H9 (cell line): Measurements from ENCODE around the gene ABCA7. TPM values are rescaled to one million over a fixed set of nuclear protein-coding genes. Genes with fewer than 3 reads are reported as not detected.

Source experiments
- DNase-seq: peaks from one replicate; pipeline ENCODE4 v3.0.0-alpha.2; 2017
- H2AFZ ChIP-seq: one replicate; pipeline ENCODE4 v1.6.1; 2013; ENCODE audit warnings: mild to moderate bottlenecking, low read length, control low read depth, moderate library complexity
- H2AK5ac ChIP-seq: 2 replicates; pipeline ENCODE4 v1.6.1; 2013; ENCODE audit warnings: low read length, control low read depth, mixed read lengths; ENCODE audit not compliant: insufficient read length
- H2BK120ac ChIP-seq: one replicate; pipeline ENCODE4 v1.6.1; 2013; ENCODE audit warnings: low read depth, mild to moderate bottlenecking, low read length, control low read depth, inconsistent platforms; ENCODE audit not compliant: poor library complexity, severe bottlenecking
- H2BK12ac ChIP-seq: 2 replicates; pipeline ENCODE4 v1.6.1; 2013; ENCODE audit warnings: low read length, control low read depth, mixed read lengths, low read depth; ENCODE audit not compliant: insufficient read length
- H2BK15ac ChIP-seq: 2 replicates; pipeline ENCODE4 v1.6.1; 2013; ENCODE audit warnings: low read depth, low read length, control low read depth
- H2BK20ac ChIP-seq: one replicate; pipeline ENCODE4 v1.6.1; 2013; ENCODE audit warnings: low read depth, mild to moderate bottlenecking, low read length, control low read depth, inconsistent platforms; ENCODE audit not compliant: poor library complexity, severe bottlenecking
- H2BK5ac ChIP-seq: 2 replicates; pipeline ENCODE4 v1.6.1; 2013; ENCODE audit warnings: low read length, control low read depth, mixed read lengths; ENCODE audit not compliant: insufficient read length
- H3K14ac ChIP-seq: 2 replicates; pipeline ENCODE4 v1.6.1; 2013; ENCODE audit warnings: low read length, control low read depth; ENCODE audit not compliant: insufficient read depth
- H3K18ac ChIP-seq: 2 replicates; pipeline ENCODE4 v1.6.1; 2013; ENCODE audit warnings: low read depth, mild to moderate bottlenecking, mixed read lengths, low read length, control low read depth; ENCODE audit not compliant: insufficient read length
- H3K23ac ChIP-seq: 2 replicates; pipeline ENCODE4 v1.6.1; 2013; ENCODE audit warnings: low read length, control low read depth, mixed read lengths, low read depth; ENCODE audit not compliant: insufficient read length
- H3K23me2 ChIP-seq: 2 replicates; pipeline ENCODE4 v1.6.1; 2013; ENCODE audit warnings: low read depth, mild to moderate bottlenecking, mixed read lengths, low read length, control low read depth; ENCODE audit not compliant: insufficient read length, poor library complexity, severe bottlenecking
- H3K27ac ChIP-seq: 2 replicates; pipeline ENCODE4 v1.5.1; 2013; ENCODE audit warnings: low read length, control low read depth, mixed read lengths, low read depth; ENCODE audit not compliant: insufficient read length
- H3K27me3 ChIP-seq: 2 replicates; pipeline ENCODE4 v1.6.1; 2013; ENCODE audit warnings: low read length, control low read depth, inconsistent platforms; ENCODE audit not compliant: insufficient read depth
- H3K4ac ChIP-seq: 2 replicates; pipeline ENCODE4 v1.6.1; 2013; ENCODE audit warnings: low read depth, mild to moderate bottlenecking, control low read depth, inconsistent platforms, low read length, moderate library complexity
- H3K4me1 ChIP-seq: 2 replicates; pipeline ENCODE4 v1.6.1; 2013; ENCODE audit warnings: low read length, control low read depth, inconsistent platforms; ENCODE audit not compliant: insufficient read depth
- H3K4me2 ChIP-seq: 2 replicates; pipeline ENCODE4 v1.6.1; 2013; ENCODE audit warnings: low read length, control low read depth, mixed read lengths; ENCODE audit not compliant: insufficient read length, insufficient read depth
- H3K56ac ChIP-seq: 2 replicates; pipeline ENCODE4 v1.6.1; 2013; ENCODE audit warnings: low read depth, mild to moderate bottlenecking, mixed read lengths, low read length, control low read depth; ENCODE audit not compliant: insufficient read length
- H3K79me1 ChIP-seq: 2 replicates; pipeline ENCODE4 v1.6.1; 2013; ENCODE audit warnings: low read depth, mild to moderate bottlenecking, moderate library complexity, low read length, control low read depth, inconsistent platforms; ENCODE audit not compliant: insufficient read depth, poor library complexity, severe bottlenecking
- H3K79me2 ChIP-seq: 2 replicates; pipeline ENCODE4 v1.6.1; 2013; ENCODE audit warnings: low read length, control low read depth, inconsistent platforms; ENCODE audit not compliant: insufficient read depth
- H3K9ac ChIP-seq: 2 replicates; pipeline ENCODE4 v1.6.1; 2013; ENCODE audit warnings: low read length, control low read depth, mixed read lengths; ENCODE audit not compliant: insufficient read length; ENCODE audit errors: extremely low read depth
- H3K9me3 ChIP-seq: one replicate; pipeline ENCODE4 v1.6.1; 2013; ENCODE audit warnings: low read depth, low read length, inconsistent platforms; ENCODE audit not compliant: control insufficient read depth
- H3T11ph ChIP-seq: one replicate; pipeline ENCODE4 v1.6.1; 2013; ENCODE audit warnings: mild to moderate bottlenecking, low read length, control low read depth, inconsistent platforms
- H4K20me1 ChIP-seq: one replicate; pipeline ENCODE4 v1.6.1; 2013; ENCODE audit not compliant: control insufficient read depth, insufficient read length, insufficient read depth
- H4K5ac ChIP-seq: 2 replicates; pipeline ENCODE4 v1.6.1; 2013; ENCODE audit warnings: low read depth, mild to moderate bottlenecking, mixed read lengths, low read length, control low read depth; ENCODE audit not compliant: insufficient read length
- H4K8ac ChIP-seq: replicated peaks from 2 replicates; pipeline ENCODE4 v1.6.1; 2013; ENCODE audit warnings: low read length, control low read depth, mixed read lengths, low read depth; ENCODE audit not compliant: insufficient read length
- H4K91ac ChIP-seq: 2 replicates; pipeline ENCODE4 v1.6.1; 2013; ENCODE audit warnings: low read depth, mild to moderate bottlenecking, moderate library complexity, mixed read lengths, low read length, control low read depth; ENCODE audit not compliant: insufficient read length
- H3K27ac Mint-ChIP-seq, 3 experiments: 2 replicates in 2 of 3; 3 replicates in 1 of 3; pipeline ENCODE4 v1.8.0; 2020 to 2021; ENCODE audit warnings: mixed read lengths in 3 of 3, mild to moderate bottlenecking in 1 of 3, moderate library complexity in 1 of 3
- H3K27me3 Mint-ChIP-seq: 2 replicates; pipeline ENCODE4 v1.8.0; 2021; ENCODE audit warnings: low read depth, mild to moderate bottlenecking, moderate library complexity, mixed read lengths
- H3K36me3 Mint-ChIP-seq, 3 experiments: 2 replicates in 2 of 3; 3 replicates in 1 of 3; pipeline ENCODE4 v1.8.0; 2020 to 2021; ENCODE audit warnings: low read depth in 3 of 3, mixed read lengths in 3 of 3; ENCODE audit not compliant: insufficient read depth in 1 of 3
- H3K4me1 Mint-ChIP-seq, 2 experiments: 2 replicates each; pipeline ENCODE4 v1.8.0; 2020; ENCODE audit warnings: mixed read lengths in 2 of 2
- H3K4me3 Mint-ChIP-seq, 2 experiments: 2 replicates in 1 of 2; 3 replicates in 1 of 2; pipeline ENCODE4 v1.8.0; 2020 to 2021; ENCODE audit warnings: mild to moderate bottlenecking in 2 of 2, mixed read lengths in 2 of 2, moderate library complexity in 1 of 2
- H3K9me3 Mint-ChIP-seq, 2 experiments: 2 replicates in 1 of 2; 3 replicates in 1 of 2; pipeline ENCODE4 v1.8.0; 2020; ENCODE audit warnings: mild to moderate bottlenecking in 2 of 2, mixed read lengths in 2 of 2, moderate library complexity in 1 of 2
- WGBS: extraction: QIAGEN DNeasy Blood & Tissue Kit; methylation state at CpG from one replicate; pipeline ENCODE4 v1.1.7; 2013; ENCODE audit warnings: missing lambda C conversion rate, low lambda C conversion rate, mixed read lengths; ENCODE audit not compliant: insufficient read length; ENCODE audit errors: extremely low coverage; 5-methylcytosine and 5-hydroxymethylcytosine counted together
- total RNA-seq: library from RNA; stranded (reverse); gene quantifications from 2 replicates; pipeline ENCODE4 v1.2.1, GENCODE V29; 2021
- TF ChIP-seq, protein P1 (sequence below): fragments of 200-600 bp; sonication (generic); conservative IDR thresholded peaks from 3 replicates; pipeline ENCODE4 v1.8.0; 2021; ENCODE audit warnings: antibody characterized with exemption, mild to moderate bottlenecking

The ABCA7 gene
- total RNA-seq, 1 experiment from 2014 or later = 34.6 TPM

GRCh38 chr19:1019980-1020867 is 19.7 kb upstream of the ABCA7 start:
- Mint-ChIP-seq H3K4me3 (peak overlapping the region; percentile 89 to 91), H3K4me1 (peaks cover 19 to 37% of the 10 kb centered on the region in 2 experiments), H3K27me3 (no peaks in the 10 kb centered on the region; the same call in 1 of the 2 replicates), H3K27ac (peak overlapping the region; percentile 55 to 94 (median 72); a peak in 4 of 7 replicates), H3K36me3 (peaks cover 0 to 7% (median 0%) of the 10 kb centered on the region in 3 experiments; a peak in 3 of 7 replicates), H3K9me3 (no peaks in the 10 kb centered on the region; a peak in 1 of 5 replicates)
- H2BK15ac ChIP-seq = no peak overlapping the region
- H4K91ac ChIP-seq = no peak overlapping the region
- H4K20me1 ChIP-seq = no peaks in the 10 kb centered on the region
- no peak overlapping the region for H3K23ac ChIP-seq
- H3K4me2 ChIP-seq = peak overlapping the region; percentile 64
- H3K27me3 ChIP-seq = no peaks in the 10 kb centered on the region
- no peaks in the 10 kb centered on the region for H3K9me3 ChIP-seq
- H2BK20ac ChIP-seq = no peak overlapping the region
- H3K18ac ChIP-seq = peak overlapping the region; percentile 80
- no peak overlapping the region for H2AK5ac ChIP-seq
- H3K79me2 ChIP-seq = peaks cover 43% of the 10 kb centered on the region; the same call in 1 of the 2 replicates
- no CpG with 5 or more reads among the region's 60 CpGs for WGBS
- H2BK5ac ChIP-seq = no peak overlapping the region
- no peak overlapping the region for H3K4ac ChIP-seq
- no peak overlapping the region for H4K5ac ChIP-seq
- H3K23me2 ChIP-seq = peaks cover 10% of the 10 kb centered on the region
- peaks cover 6% of the 10 kb centered on the region for H3K79me1 ChIP-seq
- H2BK120ac ChIP-seq = no peak overlapping the region
- H2BK12ac ChIP-seq = no peak overlapping the region
- H3K56ac ChIP-seq = no peak overlapping the region
- H3K27ac ChIP-seq = no peak overlapping the region
- no peak overlapping the region for H2AFZ ChIP-seq
- no peak overlapping the region for H3T11ph ChIP-seq
- no peak overlapping the region for H4K8ac ChIP-seq
- peak overlapping the region; percentile 67 for H3K9ac ChIP-seq
- TF ChIP-seq, protein P1, sequence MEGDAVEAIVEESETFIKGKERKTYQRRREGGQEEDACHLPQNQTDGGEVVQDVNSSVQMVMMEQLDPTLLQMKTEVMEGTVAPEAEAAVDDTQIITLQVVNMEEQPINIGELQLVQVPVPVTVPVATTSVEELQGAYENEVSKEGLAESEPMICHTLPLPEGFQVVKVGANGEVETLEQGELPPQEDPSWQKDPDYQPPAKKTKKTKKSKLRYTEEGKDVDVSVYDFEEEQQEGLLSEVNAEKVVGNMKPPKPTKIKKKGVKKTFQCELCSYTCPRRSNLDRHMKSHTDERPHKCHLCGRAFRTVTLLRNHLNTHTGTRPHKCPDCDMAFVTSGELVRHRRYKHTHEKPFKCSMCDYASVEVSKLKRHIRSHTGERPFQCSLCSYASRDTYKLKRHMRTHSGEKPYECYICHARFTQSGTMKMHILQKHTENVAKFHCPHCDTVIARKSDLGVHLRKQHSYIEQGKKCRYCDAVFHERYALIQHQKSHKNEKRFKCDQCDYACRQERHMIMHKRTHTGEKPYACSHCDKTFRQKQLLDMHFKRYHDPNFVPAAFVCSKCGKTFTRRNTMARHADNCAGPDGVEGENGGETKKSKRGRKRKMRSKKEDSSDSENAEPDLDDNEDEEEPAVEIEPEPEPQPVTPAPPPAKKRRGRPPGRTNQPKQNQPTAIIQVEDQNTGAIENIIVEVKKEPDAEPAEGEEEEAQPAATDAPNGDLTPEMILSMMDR = no peak
- DNase-seq = no peak
- peak overlapping the region; percentile 88 for H3K14ac ChIP-seq
- no peaks in the 10 kb centered on the region; the same call in 1 of the 2 replicates for H3K4me1 ChIP-seq
